ENCODE results near the gene DNAJC4.

Gene DNAJC4

GRCh38 chr11:64275031-64275800, 44.9 kb downstream of the DNAJC4 start:
- H3K4me2 ChIP-seq (ENCODE audit: insufficient read depth, low read length, poor library complexity, severe bottlenecking) = no peak overlapping the region
- H2AFZ ChIP-seq (ENCODE audit: low read length) = no peak overlapping the region
- no peak overlapping the region for H3K27ac ChIP-seq (replicated peaks; ENCODE audit: low read length)
- H3K4ac ChIP-seq (ENCODE audit: low read length) = no peak overlapping the region
- H4K91ac ChIP-seq (ENCODE audit: low read depth, low read length, poor library complexity) = no peak overlapping the region
- no peak overlapping the region for H2BK15ac ChIP-seq (ENCODE audit: low read length)
- no peak for DNase-seq (ENCODE audit: low spot score)
- no peak overlapping the region for H2AK5ac ChIP-seq (ENCODE audit: low read depth, low read length)
- H3K36me3 ChIP-seq (replicated peaks in 1 of 2; ENCODE audit: control insufficient read depth in 2 of 2, insufficient read depth in 2 of 2, low read length in 2 of 2) = peaks cover 5 to 39% of the 10 kb centered on the region in 2 donors
- no peak overlapping the region for H3K4me3 ChIP-seq (ENCODE audit: low read length in 2 of 2)
- H3K27me3 ChIP-seq (ENCODE audit: control insufficient read depth in 3 of 3, insufficient read depth in 3 of 3, low read depth in 1 of 3, low read length in 3 of 3) = no peaks in the 10 kb centered on the region
- H2BK120ac ChIP-seq (ENCODE audit: low read depth, low read length) = no peak overlapping the region
- no peaks in the 10 kb centered on the region for H3K9me3 ChIP-seq (replicated peaks in 1 of 2; ENCODE audit: control insufficient read depth in 2 of 2, insufficient read depth in 1 of 2, low read depth in 1 of 2, low read length in 2 of 2)
- H4K8ac ChIP-seq (ENCODE audit: low read depth, low read length) = no peak overlapping the region
- peaks cover 4 to 19% of the 10 kb centered on the region in 2 donors for H3K4me1 ChIP-seq (ENCODE audit: control insufficient read depth in 2 of 2, insufficient read depth in 1 of 2, low read depth in 1 of 2, low read length in 2 of 2)
- WGBS, 2 donors (ENCODE audit: extremely low coverage in 2 of 2, insufficient read length in 2 of 2, insufficient replicate concordance in 1 of 2) = no CpG with 5 or more reads among the region's 15 CpGs
- H3K9ac ChIP-seq (ENCODE audit: low read depth, low read length, poor library complexity) = peak overlapping the region; percentile 64
- peak overlapping the region; percentile 34 for H3K23ac ChIP-seq (ENCODE audit: low read depth, low read length, poor library complexity)
- H3K79me1 ChIP-seq (ENCODE audit: low read depth, low read length) = peaks cover 2% of the 10 kb centered on the region
- H3K18ac ChIP-seq (ENCODE audit: low read length) = no peak overlapping the region
- no peak overlapping the region for H2BK12ac ChIP-seq (ENCODE audit: low read length)
- no peak overlapping the region for H2BK5ac ChIP-seq (ENCODE audit: low read length)
- no peak overlapping the region for H3K14ac ChIP-seq (ENCODE audit: low read length)

GRCh38 chr11:64275841-64276240, 45.5 kb downstream of the DNAJC4 start:
- DNase-seq (ENCODE audit: low spot score) = no peak
- H4K8ac ChIP-seq (ENCODE audit: low read depth, low read length) = no peak overlapping the region
- no peak overlapping the region for H2BK5ac ChIP-seq (ENCODE audit: low read length)
- H3K4ac ChIP-seq (ENCODE audit: low read length) = no peak overlapping the region
- H4K91ac ChIP-seq (ENCODE audit: low read depth, low read length, poor library complexity) = no peak overlapping the region
- H3K9me3 ChIP-seq (replicated peaks in 1 of 2; ENCODE audit: control insufficient read depth in 2 of 2, insufficient read depth in 1 of 2, low read depth in 1 of 2, low read length in 2 of 2) = no peaks in the 10 kb centered on the region
- peak overlapping the region in 1 of 2 donors; percentile 60 for H3K4me3 ChIP-seq (ENCODE audit: low read length in 2 of 2)
- no peak overlapping the region for H2BK12ac ChIP-seq (ENCODE audit: low read length)
- no peak overlapping the region for H3K18ac ChIP-seq (ENCODE audit: low read length)
- no peak overlapping the region for H3K14ac ChIP-seq (ENCODE audit: low read length)
- no peak overlapping the region for H2AFZ ChIP-seq (ENCODE audit: low read length)
- H3K4me2 ChIP-seq (ENCODE audit: insufficient read depth, low read length, poor library complexity, severe bottlenecking) = no peak overlapping the region
- no peaks in the 10 kb centered on the region for H3K27me3 ChIP-seq (ENCODE audit: control insufficient read depth in 3 of 3, insufficient read depth in 3 of 3, low read depth in 1 of 3, low read length in 3 of 3)
- H3K79me1 ChIP-seq (ENCODE audit: low read depth, low read length) = peaks cover 2% of the 10 kb centered on the region
- H3K9ac ChIP-seq (ENCODE audit: low read depth, low read length, poor library complexity) = peak overlapping the region; percentile 64
- H3K36me3 ChIP-seq (replicated peaks in 1 of 2; ENCODE audit: control insufficient read depth in 2 of 2, insufficient read depth in 2 of 2, low read length in 2 of 2) = peaks cover 5 to 39% of the 10 kb centered on the region in 2 donors
- peaks cover 4 to 19% of the 10 kb centered on the region in 2 donors for H3K4me1 ChIP-seq (ENCODE audit: control insufficient read depth in 2 of 2, insufficient read depth in 1 of 2, low read depth in 1 of 2, low read length in 2 of 2)
- WGBS, 2 donors (ENCODE audit: extremely low coverage in 2 of 2, insufficient read length in 2 of 2, insufficient replicate concordance in 1 of 2) = no CpG with 5 or more reads among the region's 2 CpGs
- no peak overlapping the region for H2BK15ac ChIP-seq (ENCODE audit: low read length)
- no peak overlapping the region for H3K23ac ChIP-seq (ENCODE audit: low read depth, low read length, poor library complexity)
- H2BK120ac ChIP-seq (ENCODE audit: low read depth, low read length) = no peak overlapping the region
- H3K27ac ChIP-seq (replicated peaks; ENCODE audit: low read length) = no peak overlapping the region
- no peak overlapping the region for H2AK5ac ChIP-seq (ENCODE audit: low read depth, low read length)

GRCh38 chr11:64276653-64277431, 46.5 kb downstream of the DNAJC4 start:
- H2AFZ ChIP-seq (ENCODE audit: low read length) = no peak overlapping the region
- no peak overlapping the region for H3K23ac ChIP-seq (ENCODE audit: low read depth, low read length, poor library complexity)
- DNase-seq (ENCODE audit: low spot score) = no peak
- H3K27me3 ChIP-seq (ENCODE audit: control insufficient read depth in 3 of 3, insufficient read depth in 3 of 3, low read depth in 1 of 3, low read length in 3 of 3) = no peaks in the 10 kb centered on the region
- peaks cover 5 to 46% of the 10 kb centered on the region in 2 donors for H3K36me3 ChIP-seq (replicated peaks in 1 of 2; ENCODE audit: control insufficient read depth in 2 of 2, insufficient read depth in 2 of 2, low read length in 2 of 2)
- no peak overlapping the region for H4K8ac ChIP-seq (ENCODE audit: low read depth, low read length)
- H2BK15ac ChIP-seq (ENCODE audit: low read length) = no peak overlapping the region
- peak overlapping the region; percentile 44 for H3K9ac ChIP-seq (ENCODE audit: low read depth, low read length, poor library complexity)
- no peak overlapping the region for H2BK12ac ChIP-seq (ENCODE audit: low read length)
- no peak overlapping the region for H2BK120ac ChIP-seq (ENCODE audit: low read depth, low read length)
- H3K14ac ChIP-seq (ENCODE audit: low read length) = no peak overlapping the region
- no peak overlapping the region for H3K18ac ChIP-seq (ENCODE audit: low read length)
- H3K4me1 ChIP-seq (ENCODE audit: control insufficient read depth in 2 of 2, insufficient read depth in 1 of 2, low read depth in 1 of 2, low read length in 2 of 2) = peaks cover 2 to 15% of the 10 kb centered on the region in 2 donors
- H2AK5ac ChIP-seq (ENCODE audit: low read depth, low read length) = no peak overlapping the region
- no peak overlapping the region for H3K4me3 ChIP-seq (ENCODE audit: low read length in 2 of 2)
- no peak overlapping the region for H3K4ac ChIP-seq (ENCODE audit: low read length)
- H3K27ac ChIP-seq (replicated peaks; ENCODE audit: low read length) = no peak overlapping the region
- no peak overlapping the region for H3K4me2 ChIP-seq (ENCODE audit: insufficient read depth, low read length, poor library complexity, severe bottlenecking)
- H3K9me3 ChIP-seq (replicated peaks in 1 of 2; ENCODE audit: control insufficient read depth in 2 of 2, insufficient read depth in 1 of 2, low read depth in 1 of 2, low read length in 2 of 2) = no peaks in the 10 kb centered on the region
- H2BK5ac ChIP-seq (ENCODE audit: low read length) = no peak overlapping the region
- H4K91ac ChIP-seq (ENCODE audit: low read depth, low read length, poor library complexity) = no peak overlapping the region
- WGBS, 2 donors (ENCODE audit: extremely low coverage in 2 of 2, insufficient read length in 2 of 2, insufficient replicate concordance in 1 of 2) = no CpG with 5 or more reads among the region's 17 CpGs
- peaks cover 2% of the 10 kb centered on the region for H3K79me1 ChIP-seq (ENCODE audit: low read depth, low read length)

- Histone ChIP-seq H3K9ac (ENCODE audit: low read depth, low read length, poor library complexity) (peak overlapping the region; percentile 30), H3K14ac (ENCODE audit: low read length) (no peak overlapping the region), H3K23ac (ENCODE audit: low read depth, low read length, poor library complexity) (peak overlapping the region; percentile 32), H3K18ac (ENCODE audit: low read length) (no peak overlapping the region), H3K27me3 (ENCODE audit: control insufficient read depth in 3 of 3, insufficient read depth in 3 of 3, low read depth in 1 of 3, low read length in 3 of 3) (no peaks in the 10 kb centered on the region), H3K4me2 (ENCODE audit: insufficient read depth, low read length, poor library complexity, severe bottlenecking) (no peak overlapping the region), H2BK120ac (ENCODE audit: low read depth, low read length) (no peak overlapping the region), H3K79me1 (ENCODE audit: low read depth, low read length) (peaks cover 4% of the 10 kb centered on the region), H2BK5ac (ENCODE audit: low read length) (no peak overlapping the region), H3K4me3 (ENCODE audit: low read length in 2 of 2) (no peak overlapping the region), H2BK12ac (ENCODE audit: low read length) (no peak overlapping the region), H4K8ac (ENCODE audit: low read depth, low read length) (no peak overlapping the region), H3K4ac (ENCODE audit: low read length) (no peak overlapping the region), H2AFZ (ENCODE audit: low read length) (no peak overlapping the region), H4K91ac (ENCODE audit: low read depth, low read length, poor library complexity) (no peak overlapping the region), H3K27ac (replicated peaks; ENCODE audit: low read length) (no peak overlapping the region), H3K4me1 (ENCODE audit: control insufficient read depth in 2 of 2, insufficient read depth in 1 of 2, low read depth in 1 of 2, low read length in 2 of 2) (peaks cover 2 to 7% of the 10 kb centered on the region in 2 donors), H3K9me3 (replicated peaks in 1 of 2; ENCODE audit: control insufficient read depth in 2 of 2, insufficient read depth in 1 of 2, low read depth in 1 of 2, low read length in 2 of 2) (no peaks in the 10 kb centered on the region), H2AK5ac (ENCODE audit: low read depth, low read length) (no peak overlapping the region), H3K36me3 (replicated peaks in 1 of 2; ENCODE audit: control insufficient read depth in 2 of 2, insufficient read depth in 2 of 2, low read length in 2 of 2) (peaks cover 5 to 52% of the 10 kb centered on the region in 2 donors), H2BK15ac (ENCODE audit: low read length) (no peak overlapping the region)
- DNase-seq (ENCODE audit: low spot score) = no peak
- no CpG with 5 or more reads among the region's 8 CpGs for WGBS, 2 donors (ENCODE audit: extremely low coverage in 2 of 2, insufficient read length in 2 of 2, insufficient replicate concordance in 1 of 2)
Observed at GRCh38 chr11:64278576-64279190, 48.3 kb downstream of the DNAJC4 start.
